ENCODE measurements around the gene RENBP.

DNA sequence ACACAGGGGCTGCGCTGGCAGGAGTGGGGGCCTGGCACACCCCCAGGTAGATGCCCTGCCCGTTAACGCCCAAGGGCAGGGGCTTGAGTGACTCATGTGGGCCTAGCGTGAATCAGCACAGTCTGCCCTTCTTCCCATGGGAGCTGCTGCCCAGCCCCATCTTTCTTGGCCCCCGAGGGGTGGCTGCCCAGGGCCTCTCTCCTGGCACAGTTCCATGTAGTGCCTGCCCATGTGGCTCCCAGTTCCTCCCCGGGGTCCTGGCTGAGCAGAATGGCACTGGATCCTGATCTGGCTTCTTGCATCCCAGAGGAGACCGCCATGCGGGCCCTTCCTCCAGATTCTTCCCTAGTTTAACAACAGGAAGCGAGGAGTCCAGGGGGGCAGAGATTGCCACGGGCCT, 42.1 kb downstream of the RENBP start:
- TF ChIP-seq EP300 (IDR thresholded peaks at IDR 0.05; ENCODE audit: borderline replicate concordance), result no peak
- TF ChIP-seq, protein P1, sequence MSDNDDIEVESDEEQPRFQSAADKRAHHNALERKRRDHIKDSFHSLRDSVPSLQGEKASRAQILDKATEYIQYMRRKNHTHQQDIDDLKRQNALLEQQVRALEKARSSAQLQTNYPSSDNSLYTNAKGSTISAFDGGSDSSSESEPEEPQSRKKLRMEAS (IDR thresholded peaks at IDR 0.05), result no peak
- TF ChIP-seq RAD21 (IDR thresholded peaks at IDR 0.05; ENCODE audit: low read depth), result no peak
- no peak for TF ChIP-seq TAF1 (IDR thresholded peaks at IDR 0.05; ENCODE audit: low read depth)
- TF ChIP-seq YY1 (IDR thresholded peaks at IDR 0.05; ENCODE audit: low read depth), result no peak
- TF ChIP-seq CEBPB (IDR thresholded peaks at IDR 0.05), result no peak
- no peak for TF ChIP-seq TEAD4 (IDR thresholded peaks at IDR 0.05)
- TF ChIP-seq FOXM1 (IDR thresholded peaks at IDR 0.05; ENCODE audit: borderline replicate concordance, low read depth), result no peak

Data from Ishikawa (cell line).